GM12878 (cell line): ENCODE measurements around the gene CD27. TPM values are rescaled to one million over a fixed set of nuclear protein-coding genes. Genes with fewer than 3 reads are reported as not detected.

ENCODE experiments used
- ATAC-seq: fragments of 200-7000 bp; cut with Tn5 transposase; 3 replicates; pipeline ENCODE4 v1.9.1; 2020; ENCODE audit warnings: mild to moderate bottlenecking, moderate library complexity
- BruUV-seq: library from RNA; stranded (reverse); fragments of 400-500 nt; replicated peaks from 2 replicates; lab custom pipeline; 2021; lab: Mats Ljungman, UMichigan
- CTCF ChIA-PET: fragments of 300-600 bp; sonication (Branson Sonifier 250); formaldehyde crosslinking; extraction: SDS; loops from one replicate; lab custom pipeline; 2021; ENCODE audit warnings: inconsistent platforms; lab: Yijun Ruan, JAX
- POLR2A ChIA-PET: fragments of 350-600 bp; formaldehyde crosslinking; extraction: SDS; loops from one replicate; lab custom pipeline; 2021; ENCODE audit warnings: inconsistent platforms; lab: Charles Lee
- RAD21 ChIA-PET: fragments of 300-600 bp; sonication (Branson Sonifier 250); formaldehyde crosslinking; loops from one replicate; lab custom pipeline; 2023; ENCODE audit warnings: antibody characterized with exemption; ENCODE audit not compliant: unreplicated experiment; lab: Charles Lee
- SMC1A ChIA-PET: fragments of 300-600 bp; sonication (Branson Sonifier 250); formaldehyde crosslinking; loops from one replicate; lab custom pipeline; 2023; ENCODE audit not compliant: unreplicated experiment, uncharacterized antibody; lab: Charles Lee
- DNase-seq: peaks from one replicate; pipeline ENCODE4 v3.0.0-alpha.2; 2011; ENCODE audit warnings: low read depth, low spot score
- FAIRE-seq: peaks from 3 replicates; lab custom pipeline; 2011; peaks lifted over from hg19 to GRCh38; lab: Jason Lieb, UNC
- H2AFZ ChIP-seq: 2 replicates; pipeline ENCODE4 v1.6.0; 2011; ENCODE audit warnings: low read depth, low read length, control low read depth; ENCODE audit not compliant: control insufficient read depth
- H3K27ac ChIP-seq: 2 replicates; pipeline ENCODE4 v1.5.1; 2011; ENCODE audit warnings: control low read depth; ENCODE audit not compliant: control insufficient read depth, insufficient read depth
- H3K27me3 ChIP-seq, 2 experiments: replicated peaks in 1 of 2; 2 replicates each; pipeline versions ENCODE4 v1.6.0 to v1.6.1; 2011; ENCODE audit warnings: low read length in 1 of 2; ENCODE audit not compliant: control insufficient read depth in 2 of 2, insufficient read depth in 2 of 2
- H3K36me3 ChIP-seq, 2 experiments: 2 replicates each; pipeline ENCODE4 v1.5.1; 2011; ENCODE audit warnings: low read length in 1 of 2; ENCODE audit not compliant: control insufficient read depth in 2 of 2, insufficient read depth in 2 of 2
- H3K4me1 ChIP-seq: 2 replicates; pipeline ENCODE4 v1.6.1; 2011; ENCODE audit warnings: mild to moderate bottlenecking, low read length, moderate library complexity, mixed read lengths; ENCODE audit not compliant: control insufficient read depth, insufficient read depth
- H3K4me2 ChIP-seq: 2 replicates; pipeline ENCODE4 v1.6.0; 2011; ENCODE audit warnings: control low read depth; ENCODE audit not compliant: control insufficient read depth, insufficient read depth
- H3K4me3 ChIP-seq: fragments of 200-600 bp; sonication (generic); 2 replicates; pipeline ENCODE4 v1.5.1; 2016
- H3K79me2 ChIP-seq: 2 replicates; pipeline ENCODE4 v1.6.0; 2011; ENCODE audit warnings: low read length; ENCODE audit not compliant: control insufficient read depth, insufficient read depth
- H3K9ac ChIP-seq: 2 replicates; pipeline ENCODE4 v1.8.0; 2011; ENCODE audit warnings: low read length, control low read depth, mixed read lengths; ENCODE audit not compliant: control insufficient read depth, insufficient read depth
- H3K9me3 ChIP-seq: replicated peaks from 3 replicates; pipeline ENCODE4 v1.5.1; 2011; ENCODE audit warnings: mild to moderate bottlenecking, low read length; ENCODE audit not compliant: control insufficient read depth, insufficient read depth
- H4K20me1 ChIP-seq: 2 replicates; pipeline ENCODE4 v1.6.0; 2011; ENCODE audit not compliant: control insufficient read depth, insufficient read depth
- ASH2L ChIP-seq: fragments of 300-600, 200-600 bp; sonication (generic); IDR thresholded peaks from 2 replicates; pipeline ENCODE4 v1.6.1; 2017; ENCODE audit warnings: low read depth, mild to moderate bottlenecking, borderline replicate concordance
- BCL11A ChIP-seq: IDR thresholded peaks from 2 replicates; pipeline ENCODE4 v1.6.1; 2011; ENCODE audit warnings: low read depth, low read length
- CHD2 ChIP-seq: IDR thresholded peaks from 2 replicates; pipeline ENCODE4 v1.6.1; 2011; ENCODE audit warnings: low read depth, low read length, improper control_type of control experiment, borderline replicate concordance
- CREB1 ChIP-seq: IDR thresholded peaks from 2 replicates; pipeline ENCODE4 v1.6.1; 2012; ENCODE audit warnings: low read depth, mild to moderate bottlenecking, inconsistent platforms
- FOXK2 ChIP-seq: fragments of 450-650 bp; IDR thresholded peaks from 2 replicates; pipeline ENCODE4 v1.6.1; 2017; ENCODE audit warnings: mild to moderate bottlenecking, moderate library complexity
- HDAC2 ChIP-seq: fragments of 200-600 bp; sonication (generic); IDR thresholded peaks from 2 replicates; pipeline ENCODE4 v1.6.1; 2017
- IKZF2 ChIP-seq, 2 experiments: fragments of 450-650 bp; IDR thresholded peaks; 2 replicates each; pipeline ENCODE4 v1.6.1; 2017; ENCODE audit warnings: mild to moderate bottlenecking in 2 of 2, moderate library complexity in 2 of 2
- MTA3 ChIP-seq: IDR thresholded peaks from 2 replicates; pipeline ENCODE4 v1.6.1; 2012; ENCODE audit warnings: low read length, inconsistent platforms, borderline replicate concordance
- NR2F1 ChIP-seq: fragments of 450-650 bp; conservative IDR thresholded peaks from 2 replicates; pipeline ENCODE4 v1.6.1; 2017; ENCODE audit warnings: mild to moderate bottlenecking
- RAD51 ChIP-seq: fragments of 450-650 bp; IDR thresholded peaks from 2 replicates; pipeline ENCODE4 v1.6.1; 2016; ENCODE audit warnings: moderate library complexity, mild to moderate bottlenecking, inconsistent platforms
- REST ChIP-seq: IDR thresholded peaks from 2 replicates; pipeline ENCODE4 v1.6.1; 2012; ENCODE audit warnings: mild to moderate bottlenecking, low read depth, low read length
- SKIL ChIP-seq: fragments of 450-650 bp; IDR thresholded peaks from 2 replicates; pipeline ENCODE4 v1.6.1; 2017; ENCODE audit warnings: mild to moderate bottlenecking, low read depth, inconsistent platforms; ENCODE audit not compliant: poor library complexity, severe bottlenecking
- SMAD1 ChIP-seq: fragments of 450-650 bp; IDR thresholded peaks from 2 replicates; pipeline ENCODE4 v1.6.1; 2018; ENCODE audit warnings: mild to moderate bottlenecking, low read depth; ENCODE audit not compliant: partially characterized antibody
- SMAD5 ChIP-seq: IDR thresholded peaks from 2 replicates; pipeline ENCODE4 v1.6.1; 2016; ENCODE audit warnings: antibody characterized with exemption, low read depth
- SRF ChIP-seq, 2 experiments: IDR thresholded peaks; 2 replicates each; pipeline ENCODE4 v1.6.1; 2011; ENCODE audit warnings: low read depth in 2 of 2, low read length in 2 of 2, mild to moderate bottlenecking in 1 of 2, moderate library complexity in 1 of 2
- TAF1 ChIP-seq: IDR thresholded peaks from 2 replicates; pipeline ENCODE4 v1.6.1; 2011; ENCODE audit warnings: mild to moderate bottlenecking, low read depth, low read length, borderline replicate concordance
- TCF12 ChIP-seq: IDR thresholded peaks from 2 replicates; pipeline ENCODE4 v1.6.1; 2011; ENCODE audit warnings: low read depth, mild to moderate bottlenecking, low read length
- TCF7 ChIP-seq: IDR thresholded peaks from 2 replicates; pipeline ENCODE4 v1.6.1; 2014; ENCODE audit warnings: antibody characterized with exemption, borderline replicate concordance
- WGBS: methylation state at CpG from one replicate; pipeline ENCODE4 v1.1.6; 2016; ENCODE audit warnings: low lambda C conversion rate; ENCODE audit not compliant: insufficient replicate concordance, insufficient coverage; ENCODE audit errors: missing lambda C conversion rate; 5-methylcytosine and 5-hydroxymethylcytosine counted together
- in situ Hi-C: fragments of 300-500 bp; cut with MboI; formaldehyde crosslinking; loops from 9 replicates; pipeline ENCODE4 v1.14.3; 2018; ENCODE audit warnings: mixed read lengths
- intact Hi-C: fragments of 100-400 bp; cut with micrococcal nuclease; formaldehyde crosslinking; loops from one replicate; pipeline ENCODE4 v1.14.2; 2022; ENCODE audit not compliant: unreplicated experiment
- polyA plus RNA-seq, 11 experiments: library from polyadenylated mRNA; depleted of rRNA in 4 of 11; unstranded in 6 of 11; stranded (reverse) in 5 of 11; fragments of >200 nt; fragmentation: Nextera tagmentation in 4 of 11; fragmentation: Illumina TruSeq in 1 of 11; extraction: Ambion mirVana in 4 of 11; extraction: Trizol in 1 of 11; gene quantifications; 1 replicate in 1 of 11; 2 replicates in 10 of 11; pipeline versions ENCODE4 v1.2.1 to v1.2.3, GENCODE V29; 2011 to 2016; ENCODE audit warnings: inconsistent platforms in 2 of 11, missing spikeins in 2 of 11, low read depth in 1 of 11
- total RNA-seq, 4 experiments: library from RNA; depleted of rRNA in 3 of 4; stranded (reverse); fragments of >200 nt in 3 of 4; fragmentation: Illumina TruSeq in 1 of 4; extraction: Trizol in 1 of 4; gene quantifications; 2 replicates each; pipeline versions ENCODE4 v1.2.1 to v1.2.3, GENCODE V29; 2013 to 2021

CD27 gene
- total and polyA plus RNA-seq, 10 of the 15 experiments (the other 5 are each of a cell fraction or from before 2014, with no cell fraction given): 4.9 to 184 (median 106) TPM

GRCh38 chr12:6425590-6426531, 18.9 kb upstream of the CD27 start:
- in situ Hi-C loops: loop anchor here (5.0 kb wide), 2 partner anchors 36 to 106 kb away; partner anchors contain the start of gene GAPDH
- ATAC-seq: peak; percentile 48
- TF ChIP-seq REST: no peak
- no peak for TF ChIP-seq SRF (IDR thresholded peaks at IDR 0.05; ENCODE audit: low read depth in 2 of 2, low read length in 2 of 2)
- no peak for TF ChIP-seq ASH2L
- no peak for TF ChIP-seq MTA3
- 0 out of 2 replicates have a peak, but pooled peaks have one; percentile 38 for TF ChIP-seq RAD51
- TF ChIP-seq TCF12: no peak
- TF ChIP-seq BCL11A: no peak
- no peak for TF ChIP-seq TCF7
- TF ChIP-seq SMAD5: 0 out of 2 replicates have a peak, but pooled peaks have one; percentile 2
- no peak for TF ChIP-seq NR2F1
- TF ChIP-seq CHD2: no peak
- no peak for TF ChIP-seq HDAC2
- no peak for TF ChIP-seq CREB1
- TF ChIP-seq SMAD1: peak; percentile 36
- no peak for TF ChIP-seq FOXK2
- no peak for TF ChIP-seq TAF1
- TF ChIP-seq SKIL: no peak
- TF ChIP-seq IKZF2 (IDR thresholded peaks at IDR 0.05): peak; percentile 42 to 60; a peak in 2 of 4 replicates

More at GRCh38 chr12:6425590-6426531, 18.9 kb upstream of the CD27 start:
- intact Hi-C loops: no loop called here
- H3K9me3 ChIP-seq: no peaks in the 10 kb centered on the region
- H3K9ac ChIP-seq: peak overlapping the region; percentile 71
- peak overlapping the region; percentile 84 for H2AFZ ChIP-seq
- H3K27ac ChIP-seq: peak overlapping the region; percentile 95
- H3K4me1 ChIP-seq: peaks cover 61% of the 10 kb centered on the region
- peaks cover 3% of the 10 kb centered on the region for H3K79me2 ChIP-seq
- peak overlapping the region; percentile 32; the same call in 1 of the 2 replicates for H3K4me3 ChIP-seq
- peak overlapping the region; percentile 82 for H3K4me2 ChIP-seq
- H4K20me1 ChIP-seq: no peaks in the 10 kb centered on the region
- no TSS peak for BruUV-seq
- no peaks in the 10 kb centered on the region for H3K36me3 ChIP-seq
- ChIA-PET RAD21 (interaction anchor here (0.7 to 7.6 kb wide), 16 partner anchors 13 to 180 kb away, joined by 3 to 151 read pairs (median 14); partner anchors contain the start of genes CD27, GAPDH, TAPBPL and VAMP1), SMC1A (interaction anchor here (0.9 to 8.1 kb wide), 18 partner anchors 8 to 218 kb away, joined by 3 to 211 read pairs (median 12); partner anchors contain the start of genes CD27, GAPDH, TAPBPL and VAMP1), POLR2A (interaction anchor here (0.6 to 7.3 kb wide), 16 partner anchors 16 to 704 kb away, joined by 3 to 134 read pairs (median 5); partner anchors contain the start of genes CD27, CLSTN3, COPS7A and GAPDH), CTCF (interaction anchor here (0.6 to 8.1 kb wide), 17 partner anchors 8 to 179 kb away, joined by 3 to 240 read pairs (median 13); partner anchors contain the start of genes CD27, TAPBPL and VAMP1)
- FAIRE-seq (no peak), DNase-seq (no peak)
- WGBS: 30% methylated on average over 23 of the region's 23 CpGs
- H3K27me3 ChIP-seq: no peaks in the 10 kb centered on the region; a peak in 1 of 4 replicates
